K562 (cell line): ENCODE measurements around the gene PIBF1. TPM values are rescaled to one million over a fixed set of nuclear protein-coding genes. Genes with fewer than 3 reads are reported as not detected.

ENCODE experiments used
- ATAC-seq: fragments of 200-7000 bp; cut with Tn5 transposase; 3 replicates; pipeline ENCODE4 v1.9.1; 2020; ENCODE audit warnings: moderate library complexity
- BruUV-seq: library from RNA; stranded (reverse); fragments of 400-500 nt; replicated peaks from 2 replicates; lab custom pipeline; 2021; lab: Mats Ljungman, UMichigan
- CTCF ChIA-PET: fragments of 300-600 bp; formaldehyde crosslinking; extraction: SDS; loops from one replicate; lab custom pipeline; 2021; ENCODE audit warnings: low intra/inter-chr PET ratio; lab: Yijun Ruan, JAX
- POLR2A ChIA-PET: fragments of 300-600, 350-650 bp; sonication (Branson Sonifier 250); formaldehyde crosslinking; extraction: SDS; loops from one replicate; lab custom pipeline; 2021; ENCODE audit warnings: antibody characterized with exemption, inconsistent platforms; lab: Yijun Ruan, JAX
- DNase-seq, 4 experiments: peaks; one replicate each; pipeline versions ENCODE4 v3.0.0 to v3.0.0-alpha.2; 2011 to 2018; ENCODE audit warnings: low spot score in 3 of 4, mixed read lengths in 3 of 4; ENCODE audit errors: extremely low read depth in 1 of 4
- FAIRE-seq: peaks from 2 replicates; lab custom pipeline; 2011; peaks lifted over from hg19 to GRCh38; lab: Jason Lieb, UNC
- H2AFZ ChIP-seq: 2 replicates; pipeline ENCODE4 v1.6.0; 2011; ENCODE audit warnings: low read depth, low read length, control low read depth, inconsistent platforms
- H3K27ac ChIP-seq: fragments of 200-600 bp; 3 replicates; pipeline ENCODE4 v1.8.0; 2011; ENCODE audit warnings: low read depth, mild to moderate bottlenecking, control low read depth, inconsistent platforms, low read length, moderate library complexity, mixed read lengths; ENCODE audit errors: extremely low read depth
- H3K27me3 ChIP-seq, 2 experiments: fragments of 300-600 bp in 1 of 2; 2 replicates in 1 of 2; 3 replicates in 1 of 2; pipeline versions ENCODE4 v1.6.0 to v1.8.0; 2011; ENCODE audit warnings: inconsistent platforms in 2 of 2, low read length in 2 of 2, mild to moderate bottlenecking in 1 of 2, mixed read lengths in 1 of 2, moderate library complexity in 1 of 2; ENCODE audit not compliant: control insufficient read depth in 2 of 2, insufficient read depth in 2 of 2
- H3K36me3 ChIP-seq: fragments of 300-600 bp; 3 replicates; pipeline ENCODE4 v1.8.0; 2011; ENCODE audit warnings: mild to moderate bottlenecking, low read length, inconsistent platforms; ENCODE audit not compliant: control insufficient read depth, insufficient read depth
- H3K4me1 ChIP-seq, 2 experiments: fragments of 200-600 bp in 1 of 2; replicated peaks in 1 of 2; 2 replicates in 1 of 2; 3 replicates in 1 of 2; pipeline versions ENCODE4 v1.5.1 to v1.8.0; 2011; ENCODE audit warnings: inconsistent platforms in 2 of 2, low read length in 2 of 2, mild to moderate bottlenecking in 1 of 2, mixed read lengths in 1 of 2, moderate library complexity in 1 of 2; ENCODE audit not compliant: control insufficient read depth in 2 of 2, insufficient read depth in 2 of 2
- H3K4me2 ChIP-seq: 2 replicates; pipeline ENCODE4 v1.6.1; 2011; ENCODE audit warnings: low read length, control low read depth, inconsistent platforms, mixed read lengths; ENCODE audit not compliant: insufficient read depth
- H3K4me3 ChIP-seq: fragments of 200-600 bp; sonication (generic), shearing (Covaris generic); 2 replicates; pipeline ENCODE4 v1.5.1; 2016; ENCODE audit warnings: control low read depth, inconsistent platforms
- H3K79me2 ChIP-seq: fragments of 200-600 bp; 3 replicates; pipeline ENCODE4 v1.8.0; 2011; ENCODE audit warnings: low read length, inconsistent platforms; ENCODE audit not compliant: control insufficient read depth, insufficient read depth
- H3K9ac ChIP-seq, 2 experiments: 2 replicates each; pipeline versions ENCODE4 v1.6.0 to v1.6.1; 2011; ENCODE audit warnings: low read depth in 2 of 2, low read length in 2 of 2, control low read depth in 1 of 2, inconsistent platforms in 1 of 2, mild to moderate bottlenecking in 1 of 2, mixed read lengths in 1 of 2; ENCODE audit not compliant: insufficient read depth in 1 of 2
- H3K9me1 ChIP-seq: one replicate; pipeline ENCODE4 v1.6.0; 2011; ENCODE audit warnings: inconsistent platforms, mild to moderate bottlenecking, low read length, moderate library complexity; ENCODE audit not compliant: control insufficient read depth, insufficient read depth
- H3K9me3 ChIP-seq: replicated peaks from 2 replicates; pipeline ENCODE4 v1.5.1; 2011; ENCODE audit warnings: low read depth, low read length, inconsistent platforms; ENCODE audit not compliant: control insufficient read depth, insufficient read depth
- H4K20me1 ChIP-seq: replicated peaks from 2 replicates; pipeline ENCODE4 v1.6.1; 2011; ENCODE audit warnings: low read length, inconsistent platforms, mixed read lengths; ENCODE audit not compliant: control insufficient read depth, insufficient read depth
- CBX2 ChIP-seq: fragments of 200-600 bp; sonication (generic); IDR thresholded peaks from one replicate; pipeline ENCODE4 v1.6.1; 2012; ENCODE audit warnings: mild to moderate bottlenecking, low read length, inconsistent platforms; ENCODE audit not compliant: insufficient read depth, poor library complexity, severe bottlenecking
- CBX8 ChIP-seq: fragments of 200-600 bp; sonication (generic); IDR thresholded peaks from 2 replicates; pipeline ENCODE4 v1.6.1; 2012; ENCODE audit warnings: borderline replicate concordance, mixed run types, low read depth, mild to moderate bottlenecking, moderate library complexity, mixed read lengths, low read length, control low read depth, inconsistent platforms; ENCODE audit not compliant: poor library complexity, severe bottlenecking; ENCODE audit errors: extremely low read depth
- WGBS: fragments of 100-300 bp; shearing (Covaris generic); methylation state at CpG from one replicate; pipeline ENCODE4 v1.1.6; 2016; ENCODE audit warnings: low coverage, mixed read lengths; ENCODE audit not compliant: insufficient coverage; ENCODE audit errors: missing lambda C conversion rate; 5-methylcytosine and 5-hydroxymethylcytosine counted together
- in situ Hi-C: fragments of 300-500 bp; cut with MboI; formaldehyde crosslinking; loops from 4 replicates; pipeline ENCODE4 v1.15.0; 2018; ENCODE audit warnings: inconsistent platforms, mixed read lengths
- intact Hi-C: fragments of 100-400 bp; cut with micrococcal nuclease; formaldehyde crosslinking; loops from 2 replicates; pipeline ENCODE4 v1.14.2; 2022
- polyA plus RNA-seq, 8 experiments: library from polyadenylated mRNA; depleted of rRNA in 4 of 8; stranded (reverse) in 5 of 8; unstranded in 3 of 8; fragments of >200 nt; fragmentation: Nextera tagmentation in 2 of 8; fragmentation: Illumina TruSeq in 1 of 8; extraction: Ambion mirVana in 2 of 8; extraction: Trizol in 1 of 8; gene quantifications; 2 replicates each; pipeline versions ENCODE4 v1.2.1 to v1.2.3, GENCODE V29; 2011 to 2014; ENCODE audit warnings: inconsistent platforms in 1 of 8, missing spikeins in 1 of 8
- total RNA-seq, 7 experiments: library from RNA; depleted of rRNA in 6 of 7; stranded (reverse); fragments of >200 nt in 6 of 7; fragmentation: Illumina TruSeq in 2 of 7; extraction: Trizol in 2 of 7; gene quantifications; 2 replicates each; pipeline versions ENCODE4 v1.2.1 to v1.2.3, GENCODE V29; 2011 to 2021; ENCODE audit warnings: low replicate concordance in 1 of 7
- TF ChIP-seq, protein P1 (sequence below): IDR thresholded peaks from 3 replicates; pipeline ENCODE4 v1.6.1; 2011; ENCODE audit warnings: borderline replicate concordance, mild to moderate bottlenecking; ENCODE audit not compliant: insufficient read length, insufficient read depth

The PIBF1 gene
- total and polyA plus RNA-seq, 9 of the 15 experiments (the other 6 are each of a cell fraction or from before 2014, with no cell fraction given) = 9.1 to 28.8 (median 14.7) TPM

DNA sequence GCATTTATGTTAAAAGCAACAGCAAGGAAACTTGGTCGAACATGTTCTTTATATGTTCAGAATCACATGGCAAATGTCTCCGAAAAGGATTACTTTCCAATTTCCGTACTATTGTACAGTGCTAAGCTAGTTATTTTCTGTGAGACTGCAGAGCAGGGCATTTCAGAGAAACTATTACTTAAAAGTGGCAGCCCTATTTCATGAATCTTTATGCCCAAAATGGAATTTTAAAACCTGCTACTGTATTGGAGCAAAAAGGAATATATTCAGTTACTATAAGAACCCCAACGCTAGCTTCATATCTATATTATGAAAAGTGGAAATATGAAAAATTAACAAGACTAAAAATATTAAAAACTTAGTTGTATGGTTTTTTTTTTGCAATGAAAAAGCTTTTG lies 274.6 kb downstream of the PIBF1 start:
- ChIA-PET POLR2A (no interaction called here), CTCF (no interaction called here)
- no TSS peak for BruUV-seq
- no peak overlapping the region for H3K27ac ChIP-seq
- no peaks in the 10 kb centered on the region for H3K9me1 ChIP-seq
- H2AFZ ChIP-seq = no peak overlapping the region
- H3K36me3 ChIP-seq = no peaks in the 10 kb centered on the region
- in situ Hi-C loops = no loop called here
- no peak overlapping the region for H3K4me3 ChIP-seq
- peaks cover 3 to 13% of the 10 kb centered on the region in 2 experiments; a peak in 4 of 5 replicates for H3K4me1 ChIP-seq
- WGBS = 16% methylated on average over 4 of the region's 4 CpGs
- H3K4me2 ChIP-seq = no peak overlapping the region
- intact Hi-C loops = no loop called here
- H3K9ac ChIP-seq = no peak overlapping the region
- peak; percentile 71 for TF ChIP-seq CBX2
- TF ChIP-seq CBX8 = peak; percentile 94
- TF ChIP-seq, protein P1, sequence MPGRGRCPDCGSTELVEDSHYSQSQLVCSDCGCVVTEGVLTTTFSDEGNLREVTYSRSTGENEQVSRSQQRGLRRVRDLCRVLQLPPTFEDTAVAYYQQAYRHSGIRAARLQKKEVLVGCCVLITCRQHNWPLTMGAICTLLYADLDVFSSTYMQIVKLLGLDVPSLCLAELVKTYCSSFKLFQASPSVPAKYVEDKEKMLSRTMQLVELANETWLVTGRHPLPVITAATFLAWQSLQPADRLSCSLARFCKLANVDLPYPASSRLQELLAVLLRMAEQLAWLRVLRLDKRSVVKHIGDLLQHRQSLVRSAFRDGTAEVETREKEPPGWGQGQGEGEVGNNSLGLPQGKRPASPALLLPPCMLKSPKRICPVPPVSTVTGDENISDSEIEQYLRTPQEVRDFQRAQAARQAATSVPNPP = no peak
- H3K27me3 ChIP-seq = peaks cover 0 to 6% of the 10 kb centered on the region in 2 experiments; a peak in 3 of 5 replicates
- H4K20me1 ChIP-seq = no peaks in the 10 kb centered on the region
- no peaks in the 10 kb centered on the region for H3K79me2 ChIP-seq
- ATAC-seq (no peak), DNase-seq (no peak), FAIRE-seq (no peak)
- H3K9me3 ChIP-seq = no peaks in the 10 kb centered on the region; the same call in 1 of the 2 replicates
